A549 (cell line): Measurements from ENCODE around the gene AGBL4. TPM values are rescaled to one million over a fixed set of nuclear protein-coding genes. Genes with fewer than 3 reads are reported as not detected.

ENCODE experiments used
- ATAC-seq, 2 experiments: fragments of 200-7000 bp in 1 of 2; fragments of >200 bp in 1 of 2; cut with Nextera tagmentation in 1 of 2; cut with Tn5 transposase in 1 of 2; 3 replicates each; pipeline versions ENCODE4 v1.8.0 to v1.9.1; 2018 to 2020; ENCODE audit warnings: mild to moderate bottlenecking in 1 of 2, moderate library complexity in 1 of 2
- CTCF ChIA-PET: fragments of 300-600 bp; sonication (Branson Sonifier 250); formaldehyde crosslinking; extraction: SDS; loops from one replicate; lab custom pipeline; 2021; ENCODE audit warnings: antibody characterized with exemption, inconsistent platforms; lab: Yijun Ruan, JAX
- POLR2A ChIA-PET: fragments of 350-600 bp; formaldehyde crosslinking; extraction: SDS; loops from one replicate; lab custom pipeline; 2021; ENCODE audit warnings: antibody characterized with exemption, inconsistent platforms; lab: Yijun Ruan, JAX
- DNase-seq, 2 experiments: peaks; one replicate each; pipeline versions ENCODE4 v3.0.0 to v3.0.0-alpha.2; 2011 to 2016; ENCODE audit warnings: low read depth in 1 of 2, low spot score in 1 of 2
- FAIRE-seq: peaks from 2 replicates; lab custom pipeline; 2011; peaks lifted over from hg19 to GRCh38; lab: Jason Lieb, UNC
- H3K27ac ChIP-seq, 2 experiments: fragments of >200 bp; sonication (Bioruptor Twin); formaldehyde crosslinking; 3 replicates each; pipeline ENCODE4 v1.5.1; 2016 to 2017
- H3K4me1 ChIP-seq: fragments of >200 bp; sonication (Bioruptor Twin); formaldehyde crosslinking; 3 replicates; pipeline ENCODE4 v1.6.1; 2016
- H3K4me2 ChIP-seq: fragments of >200 bp; sonication (Bioruptor Twin); formaldehyde crosslinking; 3 replicates; pipeline ENCODE4 v1.6.1; 2016
- H3K4me3 ChIP-seq: fragments of >200 bp; sonication (Bioruptor Twin); formaldehyde crosslinking; 3 replicates; pipeline ENCODE4 v1.5.1; 2016
- H3K9me3 ChIP-seq: fragments of >200 bp; sonication (Bioruptor Twin); formaldehyde crosslinking; 3 replicates; pipeline ENCODE4 v1.6.1; 2016
- BHLHE40 ChIP-seq: IDR thresholded peaks from 2 replicates; pipeline ENCODE4 v1.6.1; 2012; ENCODE audit warnings: low read depth, low read length, inconsistent platforms
- ESRRA ChIP-seq: fragments of 150-350 bp; IDR thresholded peaks from 2 replicates; pipeline ENCODE4 v1.6.1; 2014; ENCODE audit warnings: mild to moderate bottlenecking, low read length, borderline replicate concordance
- FOSB ChIP-seq: fragments of 250-450 bp; sonication (Bioruptor Pico); IDR thresholded peaks from 2 replicates; pipeline ENCODE4 v1.5.0; 2020; ENCODE audit warnings: mild to moderate bottlenecking, moderate library complexity
- FOSL2 ChIP-seq, 2 experiments: fragments of 450-650 bp in 1 of 2; fragments of >200 bp in 1 of 2; sonication (Bioruptor Twin) in 1 of 2; formaldehyde crosslinking; IDR thresholded peaks; 2 replicates each; pipeline versions ENCODE4 v1.5.0 to v1.6.1; 2016 to 2020; ENCODE audit warnings: mild to moderate bottlenecking in 1 of 2, moderate library complexity in 1 of 2
- GATA3 ChIP-seq: IDR thresholded peaks from 2 replicates; pipeline ENCODE4 v1.6.1; 2012; ENCODE audit warnings: borderline replicate concordance
- HEYL ChIP-seq: fragments of 250-450 bp; sonication (Bioruptor Pico); IDR thresholded peaks from 2 replicates; pipeline ENCODE4 v1.8.0; 2021; ENCODE audit warnings: mild to moderate bottlenecking, moderate library complexity
- JUN ChIP-seq, 2 experiments: fragments of >200 bp; sonication (Bioruptor Twin); formaldehyde crosslinking; IDR thresholded peaks; 2 replicates in 1 of 2; 3 replicates in 1 of 2; pipeline ENCODE4 v1.6.1; 2016 to 2017
- MAFK ChIP-seq: fragments of 450-650 bp; IDR thresholded peaks from 2 replicates; pipeline ENCODE4 v1.6.1; 2014; ENCODE audit not compliant: partially characterized antibody
- MAZ ChIP-seq: fragments of 150-350 bp; IDR thresholded peaks from 2 replicates; pipeline ENCODE4 v1.6.1; 2014; ENCODE audit warnings: antibody characterized with exemption, low read depth, low read length, borderline replicate concordance
- NR3C1 ChIP-seq: fragments of >200 bp; sonication (Bioruptor Twin); formaldehyde crosslinking; IDR thresholded peaks from 3 replicates; pipeline ENCODE4 v1.6.1; 2017
- POLR2A ChIP-seq: IDR thresholded peaks from 2 replicates; pipeline ENCODE4 v1.6.1; 2012; ENCODE audit warnings: mild to moderate bottlenecking, low read length
- POLR2AphosphoS2 ChIP-seq: conservative IDR thresholded peaks from 2 replicates; pipeline ENCODE4 v1.6.1; 2012; ENCODE audit warnings: low read length, improper control_type of control experiment, inconsistent platforms
- RAD21 ChIP-seq, 2 experiments: fragments of >200 bp in 1 of 2; sonication (Bioruptor Twin) in 1 of 2; formaldehyde crosslinking in 1 of 2; IDR thresholded peaks in 1 of 2; conservative IDR thresholded peaks in 1 of 2; 2 replicates in 1 of 2; 3 replicates in 1 of 2; pipeline ENCODE4 v1.6.1; 2012 to 2018; ENCODE audit warnings: inconsistent platforms in 1 of 2
- RARB ChIP-seq: fragments of 250-450 bp; sonication (Bioruptor Pico); IDR thresholded peaks from 2 replicates; pipeline ENCODE4 v1.8.0; 2021; ENCODE audit warnings: mild to moderate bottlenecking, moderate library complexity
- RCOR1 ChIP-seq: fragments of 150-350 bp; IDR thresholded peaks from 2 replicates; pipeline ENCODE4 v1.6.1; 2014; ENCODE audit warnings: antibody characterized with exemption, low read length, low read depth
- RFX5 ChIP-seq: fragments of 450-650 bp; IDR thresholded peaks from 2 replicates; pipeline ENCODE4 v1.7.1; 2014; ENCODE audit warnings: antibody characterized with exemption, mild to moderate bottlenecking, moderate library complexity
- SREBF2 ChIP-seq: fragments of 450-650 bp; IDR thresholded peaks from 2 replicates; pipeline ENCODE4 v1.6.1; 2014; ENCODE audit warnings: mild to moderate bottlenecking, moderate library complexity
- TP53 ChIP-seq: fragments of 250-450 bp; sonication (Bioruptor Pico); IDR thresholded peaks from 2 replicates; pipeline ENCODE4 v1.5.0; 2021; ENCODE audit warnings: mild to moderate bottlenecking, moderate library complexity
- ZC3H11A ChIP-seq: fragments of 450-650 bp; IDR thresholded peaks from 2 replicates; pipeline ENCODE4 v1.6.1; 2014; ENCODE audit warnings: antibody characterized with exemption, mild to moderate bottlenecking
- WGBS: methylation state at CpG from one replicate; pipeline ENCODE4 v1.1.6; 2017; ENCODE audit errors: missing lambda C conversion rate; 5-methylcytosine and 5-hydroxymethylcytosine counted together
- polyA plus RNA-seq, 4 experiments: library from polyadenylated mRNA; depleted of rRNA in 3 of 4; stranded (reverse); fragments of >200 nt; fragmentation: RNase III in 1 of 4; extraction: RNeasy Plus Mini Kit Qiagen cat#74134 plus additional on column Dnase treatment in 1 of 4; gene quantifications; 2 replicates in 3 of 4; 3 replicates in 1 of 4; pipeline ENCODE4 v1.2.3, GENCODE V29; 2011 to 2017
- TF ChIP-seq, protein P1 (sequence below): IDR thresholded peaks from 2 replicates; pipeline ENCODE4 v1.6.1; 2012
- TF ChIP-seq, protein P2 (sequence below): IDR thresholded peaks from 2 replicates; pipeline ENCODE4 v1.6.1; 2012
- TF ChIP-seq, protein P3 (sequence below): fragments of >200 bp; sonication (Bioruptor Twin); formaldehyde crosslinking; IDR thresholded peaks from 2 replicates; pipeline ENCODE4 v1.6.1; 2016
- TF ChIP-seq, protein P4 (sequence below): fragments of 250-450 bp; sonication (Bioruptor Pico); IDR thresholded peaks from 2 replicates; pipeline ENCODE4 v1.5.0; 2020; ENCODE audit warnings: low read depth, mild to moderate bottlenecking, moderate library complexity
- TF ChIP-seq, protein P5 (sequence below): fragments of >200 bp; sonication (Bioruptor Twin); formaldehyde crosslinking; IDR thresholded peaks from 3 replicates; pipeline ENCODE4 v1.6.1; 2016
- TF ChIP-seq, protein P6 (sequence below): fragments of >200 bp; sonication (Bioruptor Twin); formaldehyde crosslinking; IDR thresholded peaks from 3 replicates; pipeline ENCODE4 v1.5.1; 2016

The AGBL4 gene
- polyA plus RNA-seq, 2 of the 4 experiments (the other 2 are of a cell fraction), result not detected

DNA sequence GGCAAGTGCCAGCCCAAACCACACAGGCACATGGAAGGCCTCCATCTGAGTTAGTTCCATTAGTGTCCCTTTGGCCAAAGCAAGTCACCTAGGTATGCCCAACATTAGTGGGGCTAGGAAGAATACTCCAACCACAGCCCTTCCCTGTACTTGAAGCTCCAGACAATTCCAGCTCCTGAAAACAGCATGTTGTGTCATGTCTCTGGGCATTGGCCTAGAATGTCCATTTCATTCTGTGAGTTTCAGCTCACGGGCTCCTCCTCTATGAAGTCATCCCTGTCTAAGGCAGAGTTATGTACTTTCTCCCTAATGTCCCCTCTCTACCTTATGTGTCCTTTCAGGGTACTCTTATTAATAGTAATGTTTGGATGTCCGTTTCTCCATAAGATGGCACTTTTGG lies 1455.3 kb downstream of the AGBL4 start (continued):
- TF ChIP-seq, protein P1, sequence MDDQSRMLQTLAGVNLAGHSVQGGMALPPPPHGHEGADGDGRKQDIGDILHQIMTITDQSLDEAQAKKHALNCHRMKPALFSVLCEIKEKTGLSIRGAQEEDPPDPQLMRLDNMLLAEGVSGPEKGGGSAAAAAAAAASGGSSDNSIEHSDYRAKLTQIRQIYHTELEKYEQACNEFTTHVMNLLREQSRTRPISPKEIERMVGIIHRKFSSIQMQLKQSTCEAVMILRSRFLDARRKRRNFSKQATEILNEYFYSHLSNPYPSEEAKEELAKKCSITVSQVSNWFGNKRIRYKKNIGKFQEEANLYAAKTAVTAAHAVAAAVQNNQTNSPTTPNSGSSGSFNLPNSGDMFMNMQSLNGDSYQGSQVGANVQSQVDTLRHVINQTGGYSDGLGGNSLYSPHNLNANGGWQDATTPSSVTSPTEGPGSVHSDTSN, result no peak
- TF ChIP-seq, protein P2, sequence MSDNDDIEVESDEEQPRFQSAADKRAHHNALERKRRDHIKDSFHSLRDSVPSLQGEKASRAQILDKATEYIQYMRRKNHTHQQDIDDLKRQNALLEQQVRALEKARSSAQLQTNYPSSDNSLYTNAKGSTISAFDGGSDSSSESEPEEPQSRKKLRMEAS, result no peak
- TF ChIP-seq POLR2A (no peak), RFX5 (no peak)

DNA sequence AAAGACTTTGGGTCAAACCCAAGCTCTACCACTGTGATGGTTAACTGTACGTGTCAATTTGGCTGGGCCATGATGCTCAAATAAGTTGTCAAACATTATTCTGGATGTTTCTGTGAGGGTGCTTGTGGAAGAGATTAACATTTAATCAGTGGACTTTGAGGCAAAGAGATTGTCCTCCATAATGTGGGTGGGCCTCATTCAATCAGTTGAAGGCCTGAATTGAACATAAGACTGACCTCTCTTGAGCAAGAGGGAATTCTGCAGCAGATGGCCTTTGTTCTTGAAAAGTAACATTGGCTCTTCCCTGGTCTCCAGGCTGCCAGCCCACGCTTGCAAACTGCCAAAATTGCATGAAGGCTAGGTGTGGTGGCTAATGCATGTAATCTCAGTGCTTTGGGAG lies 1457.3 kb downstream of the AGBL4 start:
- WGBS, result 7% methylated on average over 2 of the region's 2 CpGs
- ChIA-PET CTCF (no interaction called here), POLR2A (no interaction called here)
- DNase-seq, result no peak
- H3K4me1 ChIP-seq, result no peaks in the 10 kb centered on the region
- TF ChIP-seq, protein P3, sequence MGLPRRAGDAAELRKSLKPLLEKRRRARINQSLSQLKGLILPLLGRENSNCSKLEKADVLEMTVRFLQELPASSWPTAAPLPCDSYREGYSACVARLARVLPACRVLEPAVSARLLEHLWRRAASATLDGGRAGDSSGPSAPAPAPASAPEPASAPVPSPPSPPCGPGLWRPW, result no peak
- TF ChIP-seq POLR2AphosphoS2, result no peak
- TF ChIP-seq ESRRA, result no peak
- TF ChIP-seq SREBF2, result no peak
- TF ChIP-seq MAZ, result no peak
- no peak for TF ChIP-seq NR3C1
- TF ChIP-seq ZC3H11A, result no peak
- TF ChIP-seq, protein P4, sequence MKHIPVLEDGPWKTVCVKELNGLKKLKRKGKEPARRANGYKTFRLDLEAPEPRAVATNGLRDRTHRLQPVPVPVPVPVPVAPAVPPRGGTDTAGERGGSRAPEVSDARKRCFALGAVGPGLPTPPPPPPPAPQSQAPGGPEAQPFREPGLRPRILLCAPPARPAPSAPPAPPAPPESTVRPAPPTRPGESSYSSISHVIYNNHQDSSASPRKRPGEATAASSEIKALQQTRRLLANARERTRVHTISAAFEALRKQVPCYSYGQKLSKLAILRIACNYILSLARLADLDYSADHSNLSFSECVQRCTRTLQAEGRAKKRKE (CRISPR knock-in tag), result no peak
- TF ChIP-seq RCOR1, result no peak
- no peak for TF ChIP-seq FOSL2 (IDR thresholded peaks at IDR 0.05)
- no peak for TF ChIP-seq FOSL2 (CRISPR knock-in tag; IDR thresholded peaks at IDR 0.05)
- TF ChIP-seq TP53 (CRISPR knock-in tag), result no peak
- no peak for TF ChIP-seq JUN (IDR thresholded peaks at IDR 0.05)
- TF ChIP-seq RFX5, result no peak
- TF ChIP-seq HEYL (CRISPR knock-in tag), result no peak
- H3K27ac ChIP-seq, result no peak overlapping the region
- H3K4me3 ChIP-seq, result no peak overlapping the region
- H3K4me2 ChIP-seq, result no peak overlapping the region
- no peak for ATAC-seq
- no peak for FAIRE-seq
- H3K9me3 ChIP-seq, result no peaks in the 10 kb centered on the region

DNA sequence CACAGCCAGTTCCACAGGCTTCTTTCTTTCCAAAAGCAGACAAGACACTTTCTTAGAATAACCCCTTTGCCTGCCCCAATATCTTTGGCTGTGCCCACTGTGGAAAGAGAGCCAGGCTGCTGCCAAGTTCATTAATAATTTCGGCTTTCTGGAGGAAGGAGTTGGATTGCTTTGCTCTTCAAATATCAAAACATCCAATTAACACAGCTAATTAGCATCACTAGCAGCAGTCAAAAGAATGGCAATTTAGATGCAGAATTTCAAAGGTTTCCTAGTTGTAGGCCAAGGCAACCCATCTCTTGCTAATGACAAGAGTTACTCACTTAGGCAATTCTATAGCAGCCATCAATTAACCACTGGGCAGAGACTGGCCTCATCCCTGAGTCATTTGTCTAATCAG lies 1460.7 kb downstream of the AGBL4 start:
- Histone ChIP-seq H3K4me3 (no peak overlapping the region), H3K27ac (no peak overlapping the region), H3K4me1 (no peaks in the 10 kb centered on the region), H3K9me3 (no peaks in the 10 kb centered on the region), H3K4me2 (no peak overlapping the region)
- ChIA-PET CTCF (no interaction called here), POLR2A (no interaction called here)
- WGBS, result 0% methylated on average over 1 of the region's 1 CpG
- no peak for FAIRE-seq
- ATAC-seq, result no peak
- DNase-seq, result no peak
- no peak for TF ChIP-seq HEYL (CRISPR knock-in tag)

DNA sequence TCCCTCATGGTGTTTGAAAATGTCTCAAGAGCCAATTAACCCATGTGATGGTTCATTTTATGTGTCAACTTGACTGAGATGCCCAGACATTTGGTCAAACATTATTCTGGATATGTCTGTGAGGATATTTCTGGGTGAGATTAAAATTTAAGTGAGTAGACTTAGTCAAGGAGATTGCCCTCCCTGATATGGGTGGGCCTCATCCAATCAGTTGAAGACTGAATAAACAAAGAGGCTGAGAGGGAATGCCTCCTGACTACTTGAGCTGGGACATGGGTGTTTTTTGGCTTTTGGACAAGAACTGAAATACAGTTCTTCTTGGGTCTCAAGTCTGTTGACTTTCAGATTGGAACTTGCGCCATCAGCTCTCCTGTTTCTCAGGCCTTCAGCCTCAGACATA lies 1462.3 kb downstream of the AGBL4 start:
- no peak for FAIRE-seq
- ChIA-PET CTCF (interaction anchor here (1.5 kb wide), 1 partner anchor 8 kb away, joined by 4 read pairs; no protein-coding TSS in a partner anchor), POLR2A (no interaction called here)
- no peaks in the 10 kb centered on the region for H3K4me1 ChIP-seq
- WGBS, result 73% methylated on average over 1 of the region's 1 CpG
- H3K27ac ChIP-seq, result no peak overlapping the region
- no peak overlapping the region for H3K4me3 ChIP-seq
- no peak overlapping the region for H3K4me2 ChIP-seq
- no peak for DNase-seq
- no peak for ATAC-seq
- no peaks in the 10 kb centered on the region for H3K9me3 ChIP-seq
- TF ChIP-seq, protein P1, result no peak
- TF ChIP-seq, protein P2, result no peak
- TF ChIP-seq FOSL2 (IDR thresholded peaks at IDR 0.05) (no peak), FOSL2 (CRISPR knock-in tag; IDR thresholded peaks at IDR 0.05) (no peak), RAD21 (conservative IDR thresholded peaks at IDR 0.05 in 1 of 2, IDR thresholded peaks at IDR 0.05 in 1 of 2) (no peak), RFX5 (no peak), FOSB (no peak), RARB (no peak), MAFK (no peak), GATA3 (no peak), BHLHE40 (no peak), SREBF2 (no peak)
- TF ChIP-seq, protein P5, sequence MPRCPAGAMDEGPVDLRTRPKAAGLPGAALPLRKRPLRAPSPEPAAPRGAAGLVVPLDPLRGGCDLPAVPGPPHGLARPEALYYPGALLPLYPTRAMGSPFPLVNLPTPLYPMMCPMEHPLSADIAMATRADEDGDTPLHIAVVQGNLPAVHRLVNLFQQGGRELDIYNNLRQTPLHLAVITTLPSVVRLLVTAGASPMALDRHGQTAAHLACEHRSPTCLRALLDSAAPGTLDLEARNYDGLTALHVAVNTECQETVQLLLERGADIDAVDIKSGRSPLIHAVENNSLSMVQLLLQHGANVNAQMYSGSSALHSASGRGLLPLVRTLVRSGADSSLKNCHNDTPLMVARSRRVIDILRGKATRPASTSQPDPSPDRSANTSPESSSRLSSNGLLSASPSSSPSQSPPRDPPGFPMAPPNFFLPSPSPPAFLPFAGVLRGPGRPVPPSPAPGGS, result no peak
- TF ChIP-seq, protein P6, sequence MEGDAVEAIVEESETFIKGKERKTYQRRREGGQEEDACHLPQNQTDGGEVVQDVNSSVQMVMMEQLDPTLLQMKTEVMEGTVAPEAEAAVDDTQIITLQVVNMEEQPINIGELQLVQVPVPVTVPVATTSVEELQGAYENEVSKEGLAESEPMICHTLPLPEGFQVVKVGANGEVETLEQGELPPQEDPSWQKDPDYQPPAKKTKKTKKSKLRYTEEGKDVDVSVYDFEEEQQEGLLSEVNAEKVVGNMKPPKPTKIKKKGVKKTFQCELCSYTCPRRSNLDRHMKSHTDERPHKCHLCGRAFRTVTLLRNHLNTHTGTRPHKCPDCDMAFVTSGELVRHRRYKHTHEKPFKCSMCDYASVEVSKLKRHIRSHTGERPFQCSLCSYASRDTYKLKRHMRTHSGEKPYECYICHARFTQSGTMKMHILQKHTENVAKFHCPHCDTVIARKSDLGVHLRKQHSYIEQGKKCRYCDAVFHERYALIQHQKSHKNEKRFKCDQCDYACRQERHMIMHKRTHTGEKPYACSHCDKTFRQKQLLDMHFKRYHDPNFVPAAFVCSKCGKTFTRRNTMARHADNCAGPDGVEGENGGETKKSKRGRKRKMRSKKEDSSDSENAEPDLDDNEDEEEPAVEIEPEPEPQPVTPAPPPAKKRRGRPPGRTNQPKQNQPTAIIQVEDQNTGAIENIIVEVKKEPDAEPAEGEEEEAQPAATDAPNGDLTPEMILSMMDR, result no peak
